SU-DHL-6 (cell line): ENCODE results near the gene SNX27.

ENCODE experiments used
- EZH2phosphoT487 ChIP-seq: fragments of 200-600 bp; sonication (generic), shearing (Covaris generic); conservative IDR thresholded peaks from 2 replicates; pipeline ENCODE4 v1.6.1; 2018; ENCODE audit warnings: mild to moderate bottlenecking, antibody characterized with exemption, low read length, moderate library complexity, mixed read lengths
- TF ChIP-seq, protein P1 (sequence below): fragments of 200-600 bp; sonication (generic); IDR thresholded peaks from one replicate; pipeline ENCODE4 v1.5.1; 2017; ENCODE audit warnings: antibody characterized with exemption, mild to moderate bottlenecking, low read length, moderate library complexity; ENCODE audit not compliant: insufficient read depth, poor library complexity, severe bottlenecking

DNA sequence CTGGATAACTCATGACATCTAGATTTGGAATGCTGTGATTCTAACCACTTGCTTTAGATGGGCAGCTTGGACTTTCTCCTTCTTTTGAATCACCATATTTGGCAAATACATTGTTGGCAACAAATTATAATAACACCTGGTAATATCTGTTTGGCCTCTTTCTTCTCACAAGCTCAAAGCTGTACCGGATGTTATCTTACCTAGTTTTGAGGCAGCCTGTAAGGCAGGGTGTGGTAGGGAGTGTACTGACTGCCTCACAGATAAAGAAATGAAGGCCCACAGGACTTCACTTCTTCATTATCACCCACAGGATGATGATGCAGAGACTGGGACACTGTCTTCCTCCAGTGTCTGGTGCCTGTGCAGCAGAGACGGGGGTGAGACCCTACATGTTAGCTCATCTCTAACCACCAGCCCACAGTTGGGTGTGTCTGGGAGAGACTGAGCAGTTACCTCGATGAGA is 43.2 kb upstream of the SNX27 start:
- TF ChIP-seq, protein P1, sequence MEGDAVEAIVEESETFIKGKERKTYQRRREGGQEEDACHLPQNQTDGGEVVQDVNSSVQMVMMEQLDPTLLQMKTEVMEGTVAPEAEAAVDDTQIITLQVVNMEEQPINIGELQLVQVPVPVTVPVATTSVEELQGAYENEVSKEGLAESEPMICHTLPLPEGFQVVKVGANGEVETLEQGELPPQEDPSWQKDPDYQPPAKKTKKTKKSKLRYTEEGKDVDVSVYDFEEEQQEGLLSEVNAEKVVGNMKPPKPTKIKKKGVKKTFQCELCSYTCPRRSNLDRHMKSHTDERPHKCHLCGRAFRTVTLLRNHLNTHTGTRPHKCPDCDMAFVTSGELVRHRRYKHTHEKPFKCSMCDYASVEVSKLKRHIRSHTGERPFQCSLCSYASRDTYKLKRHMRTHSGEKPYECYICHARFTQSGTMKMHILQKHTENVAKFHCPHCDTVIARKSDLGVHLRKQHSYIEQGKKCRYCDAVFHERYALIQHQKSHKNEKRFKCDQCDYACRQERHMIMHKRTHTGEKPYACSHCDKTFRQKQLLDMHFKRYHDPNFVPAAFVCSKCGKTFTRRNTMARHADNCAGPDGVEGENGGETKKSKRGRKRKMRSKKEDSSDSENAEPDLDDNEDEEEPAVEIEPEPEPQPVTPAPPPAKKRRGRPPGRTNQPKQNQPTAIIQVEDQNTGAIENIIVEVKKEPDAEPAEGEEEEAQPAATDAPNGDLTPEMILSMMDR: no peak
- TF ChIP-seq EZH2phosphoT487: no peak
